ENCODE data around the gene DPM2.

DPM2 gene

GRCh38 chr9:127885508-127886281 is 52.0 kb downstream of the DPM2 start:
- Histone ChIP-seq H2BK5ac (ENCODE audit: low read depth, low read length, poor library complexity) (no peak overlapping the region), H3K27ac (ENCODE audit: low read depth, low read length) (no peak overlapping the region), H2BK12ac (ENCODE audit: low read length) (no peak overlapping the region), H3K36me3 (ENCODE audit: control insufficient read depth in 1 of 2, insufficient read depth in 2 of 2, low read length in 2 of 2) (peaks cover 19 to 24% of the 10 kb centered on the region in 2 experiments), H4K8ac (ENCODE audit: low read depth, low read length) (no peak overlapping the region), H3K14ac (ENCODE audit: low read length) (no peak overlapping the region), H3K4me3 (ENCODE audit: low read depth, low read length) (no peak overlapping the region), H3K4me1 (ENCODE audit: control insufficient read depth in 1 of 2, insufficient read depth in 2 of 2, low read length in 2 of 2) (no peaks in the 10 kb centered on the region), H4K12ac (ENCODE audit: low read depth, low read length) (no peak overlapping the region), H2BK120ac (ENCODE audit: insufficient read depth, low read length, poor library complexity) (no peak overlapping the region), H3K4ac (ENCODE audit: low read depth, low read length) (no peak overlapping the region), H3K9ac (ENCODE audit: low read length) (no peak overlapping the region), H3K18ac (ENCODE audit: low read length) (no peak overlapping the region), H3K79me2 (ENCODE audit: control insufficient read depth, insufficient read depth, low read length, poor library complexity) (no peaks in the 10 kb centered on the region), H2AFZ (ENCODE audit: insufficient read depth, low read length, poor library complexity) (no peak overlapping the region), H3K79me1 (ENCODE audit: low read length) (no peaks in the 10 kb centered on the region), H3K4me2 (ENCODE audit: low read length) (no peak overlapping the region), H2AK5ac (ENCODE audit: low read length) (no peak overlapping the region), H4K91ac (ENCODE audit: low read depth, low read length) (no peak overlapping the region), H3K23ac (ENCODE audit: low read length) (no peak overlapping the region), H3K9me3 (ENCODE audit: insufficient read depth, low read depth, low read length) (peaks cover 1% of the 10 kb centered on the region), H3K27me3 (ENCODE audit: insufficient read depth, low read length) (no peaks in the 10 kb centered on the region)
- DNase-seq, result no peak
- WGBS (ENCODE audit: extremely low coverage, insufficient coverage, insufficient read length), result no CpG with 5 or more reads among the region's 13 CpGs
